Large intestine (tissue), 3 donors: ENCODE results near the gene DNAH17. TPM values are rescaled to one million over a fixed set of nuclear protein-coding genes. Genes with fewer than 3 reads are reported as not detected.

Experiments
- DNase-seq, 2 donors: peaks; one replicate each; pipeline versions ENCODE4 v3.0.0 to v3.0.0-alpha.2; 2013
- H3K27ac ChIP-seq: one replicate; pipeline ENCODE4 v1.5.1; 2013; ENCODE audit warnings: low read length
- H3K27me3 ChIP-seq: 2 replicates; pipeline ENCODE4 v1.6.1; 2013; ENCODE audit warnings: low read length; ENCODE audit not compliant: control insufficient read depth, insufficient read depth
- H3K36me3 ChIP-seq: 2 replicates; pipeline ENCODE4 v1.6.1; 2013; ENCODE audit warnings: low read length; ENCODE audit not compliant: control insufficient read depth, insufficient read depth
- H3K4me1 ChIP-seq: one replicate; pipeline ENCODE4 v1.6.1; 2013; ENCODE audit warnings: low read length; ENCODE audit not compliant: control insufficient read depth, insufficient read depth
- H3K4me3 ChIP-seq: one replicate; pipeline ENCODE4 v1.5.1; 2013; ENCODE audit warnings: low read length
- H3K9me3 ChIP-seq: one replicate; pipeline ENCODE4 v1.6.1; 2013; ENCODE audit warnings: mild to moderate bottlenecking, low read depth, low read length, moderate library complexity; ENCODE audit not compliant: control insufficient read depth
- WGBS: methylation state at CpG from one replicate; pipeline ENCODE4 v1.1.5; 2013; ENCODE audit warnings: low lambda C conversion rate; ENCODE audit not compliant: insufficient coverage; 5-methylcytosine and 5-hydroxymethylcytosine counted together
- polyA plus RNA-seq: library from polyadenylated mRNA; unstranded; fragments of 120-200 nt; gene quantifications from one replicate; pipeline ENCODE4 v1.2.1, GENCODE V29; 2013

Gene DNAH17
- polyA plus RNA-seq, 1 donor, result 4.4 TPM

DNA sequence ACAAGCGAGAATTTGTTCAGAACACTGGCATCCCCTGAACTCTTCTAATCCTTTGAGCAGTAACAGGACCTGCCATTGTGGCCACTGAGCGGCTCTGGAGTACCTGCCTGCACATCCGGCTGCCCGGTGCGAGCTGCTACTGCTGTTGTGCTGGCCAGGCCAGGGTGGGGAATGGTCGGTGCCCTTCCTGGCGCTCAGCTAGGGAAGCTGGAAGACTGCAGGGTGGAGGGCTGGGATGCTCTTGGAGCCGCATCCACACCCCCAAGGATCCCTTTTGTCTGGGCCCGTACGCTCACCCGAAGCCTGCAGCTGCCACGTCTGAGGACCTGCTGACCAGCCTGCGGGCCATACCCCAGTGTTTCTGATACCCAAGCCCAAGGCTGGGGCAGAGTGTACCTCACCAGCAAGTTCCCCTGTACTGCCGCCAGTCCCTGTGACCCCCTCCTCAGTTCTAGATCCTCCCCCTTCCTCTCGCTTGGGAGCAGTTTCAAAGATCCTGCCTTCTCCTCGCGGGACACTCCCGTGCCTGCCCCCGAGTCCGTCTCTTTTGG lies 149.1 kb downstream of the DNAH17 start:
- Histone ChIP-seq H3K9me3 (no peaks in the 10 kb centered on the region), H3K4me3 (no peak overlapping the region), H3K27me3 (no peaks in the 10 kb centered on the region), H3K36me3 (peaks cover 44% of the 10 kb centered on the region), H3K27ac (no peak overlapping the region), H3K4me1 (no peaks in the 10 kb centered on the region)
- DNase-seq, result no peak
- no CpG with 5 or more reads among the region's 20 CpGs for WGBS

DNA sequence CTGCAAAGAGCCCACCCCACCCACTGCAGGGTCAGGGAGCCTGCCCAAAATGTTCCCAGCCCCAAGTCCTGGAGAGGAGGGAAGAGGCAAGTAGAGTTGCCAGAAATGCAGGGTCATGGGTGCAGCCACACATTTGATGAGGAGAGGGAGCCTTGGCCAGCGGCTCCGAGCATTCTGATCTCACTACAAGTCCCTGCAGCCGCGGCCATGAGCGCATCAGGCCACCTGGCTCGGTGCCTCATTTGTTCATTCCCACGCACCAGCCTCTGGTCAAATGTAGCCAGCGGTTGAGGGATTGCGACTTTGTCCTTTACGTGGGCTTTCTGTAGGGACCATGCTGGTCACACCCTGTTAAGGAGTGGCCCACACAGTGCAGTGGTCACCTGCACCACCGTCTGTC lies 150.1 kb downstream of the DNAH17 start:
- Histone ChIP-seq H3K4me3 (no peak overlapping the region), H3K4me1 (no peaks in the 10 kb centered on the region), H3K36me3 (peaks cover 47% of the 10 kb centered on the region), H3K27me3 (no peaks in the 10 kb centered on the region), H3K27ac (no peak overlapping the region), H3K9me3 (no peaks in the 10 kb centered on the region)
- WGBS, result no CpG with 5 or more reads among the region's 11 CpGs
- DNase-seq, result no peak

DNA sequence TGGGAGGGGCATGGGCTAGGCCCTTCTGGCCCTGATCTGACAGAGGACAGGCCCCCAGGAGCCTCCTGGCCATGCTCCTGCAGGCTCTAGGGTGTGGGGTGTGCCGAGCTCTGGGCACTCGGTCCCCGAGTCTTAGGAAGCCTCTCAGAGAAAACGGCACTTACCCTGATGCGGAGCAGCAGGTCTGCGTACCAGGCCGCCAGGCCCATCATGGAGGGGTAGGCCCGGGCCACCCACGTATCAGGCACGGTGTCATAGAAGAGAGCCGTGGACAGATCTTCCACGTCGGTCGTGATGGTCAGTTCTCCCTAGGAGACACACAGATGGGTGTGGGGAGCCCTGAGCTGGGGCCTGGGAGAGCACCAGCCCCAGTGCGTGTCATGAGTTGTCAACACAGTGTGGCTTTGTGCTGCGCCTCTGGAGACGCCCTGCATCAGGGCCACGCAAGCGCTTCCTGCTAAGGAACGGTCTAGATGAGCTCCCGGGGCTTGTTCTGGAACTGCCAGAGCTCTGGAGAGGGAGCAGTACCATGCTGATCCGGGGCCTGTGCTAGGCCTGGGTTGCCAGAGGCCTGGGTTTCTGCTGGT lies 150.8 kb downstream of the DNAH17 start:
- no CpG with 5 or more reads among the region's 22 CpGs for WGBS
- H3K9me3 ChIP-seq, result no peaks in the 10 kb centered on the region
- DNase-seq, result no peak
- H3K4me1 ChIP-seq, result peaks cover 6% of the 10 kb centered on the region
- no peak overlapping the region for H3K27ac ChIP-seq
- H3K27me3 ChIP-seq, result no peaks in the 10 kb centered on the region
- H3K4me3 ChIP-seq, result no peak overlapping the region
- peaks cover 47% of the 10 kb centered on the region for H3K36me3 ChIP-seq

DNA sequence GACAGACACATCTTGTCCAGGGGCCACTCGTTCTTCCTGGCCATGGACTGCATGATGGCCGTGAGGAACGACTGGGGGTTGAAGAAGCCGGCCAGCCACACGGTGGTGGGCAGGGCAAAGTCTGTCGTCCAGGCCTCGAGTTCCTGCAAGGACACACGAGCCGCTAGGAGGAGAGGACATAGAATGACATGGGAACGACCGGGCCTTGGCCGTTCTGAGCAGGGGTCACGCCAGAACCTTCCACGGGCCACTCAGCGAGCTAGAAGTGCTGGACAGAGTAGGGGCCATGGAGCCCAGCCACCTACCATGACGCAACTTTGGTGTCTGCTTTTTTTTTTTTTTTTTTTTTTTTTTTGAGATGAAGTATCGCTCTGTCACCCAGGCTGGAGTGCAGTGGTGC lies 151.8 kb downstream of the DNAH17 start:
- WGBS, result no CpG with 5 or more reads among the region's 17 CpGs
- Histone ChIP-seq H3K27me3 (no peaks in the 10 kb centered on the region), H3K27ac (no peak overlapping the region), H3K36me3 (peaks cover 49% of the 10 kb centered on the region), H3K4me3 (no peak overlapping the region), H3K4me1 (peaks cover 10% of the 10 kb centered on the region), H3K9me3 (no peaks in the 10 kb centered on the region)
- no peak for DNase-seq

DNA sequence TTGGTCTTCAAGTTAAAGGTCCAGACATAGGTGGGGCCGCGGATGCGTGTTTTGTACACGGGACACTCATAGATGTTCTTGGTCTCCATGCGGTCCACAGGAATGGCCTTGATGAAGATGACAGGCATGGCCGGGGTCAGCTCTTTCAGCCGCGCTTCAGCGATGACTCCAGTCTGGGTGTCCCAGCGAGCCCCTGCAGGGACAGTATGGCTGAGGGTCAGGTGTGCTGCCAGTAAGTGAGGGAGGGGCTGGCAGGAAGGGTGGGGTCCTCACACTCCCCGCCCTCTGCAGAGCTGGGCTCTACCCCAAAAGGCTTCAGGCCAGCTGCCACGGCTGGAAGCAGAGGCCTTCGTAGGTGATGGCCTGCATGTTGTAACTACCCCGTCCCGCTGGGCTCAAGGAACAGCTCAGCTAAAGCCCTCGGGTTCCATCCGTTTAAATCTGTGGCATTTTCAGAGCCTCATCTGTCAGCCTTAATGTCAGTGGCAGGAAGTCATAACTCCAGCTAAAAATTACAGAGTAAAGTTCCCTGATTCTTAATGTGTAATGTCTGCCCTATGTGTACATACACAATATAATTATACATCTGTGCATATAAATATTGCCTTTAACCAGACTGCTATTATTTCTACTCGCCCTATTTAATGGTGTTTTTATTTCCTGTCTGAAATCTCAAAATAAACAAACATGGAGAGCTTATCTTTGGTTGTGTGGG lies 153.1 kb downstream of the DNAH17 start:
- peaks cover 10% of the 10 kb centered on the region for H3K4me1 ChIP-seq
- H3K9me3 ChIP-seq, result no peaks in the 10 kb centered on the region
- H3K27ac ChIP-seq, result no peak overlapping the region
- DNase-seq, result no peak
- H3K27me3 ChIP-seq, result no peaks in the 10 kb centered on the region
- WGBS, result 100% methylated on average over 1 of the region's 18 CpGs
- no peak overlapping the region for H3K4me3 ChIP-seq
- H3K36me3 ChIP-seq, result peaks cover 58% of the 10 kb centered on the region

DNA sequence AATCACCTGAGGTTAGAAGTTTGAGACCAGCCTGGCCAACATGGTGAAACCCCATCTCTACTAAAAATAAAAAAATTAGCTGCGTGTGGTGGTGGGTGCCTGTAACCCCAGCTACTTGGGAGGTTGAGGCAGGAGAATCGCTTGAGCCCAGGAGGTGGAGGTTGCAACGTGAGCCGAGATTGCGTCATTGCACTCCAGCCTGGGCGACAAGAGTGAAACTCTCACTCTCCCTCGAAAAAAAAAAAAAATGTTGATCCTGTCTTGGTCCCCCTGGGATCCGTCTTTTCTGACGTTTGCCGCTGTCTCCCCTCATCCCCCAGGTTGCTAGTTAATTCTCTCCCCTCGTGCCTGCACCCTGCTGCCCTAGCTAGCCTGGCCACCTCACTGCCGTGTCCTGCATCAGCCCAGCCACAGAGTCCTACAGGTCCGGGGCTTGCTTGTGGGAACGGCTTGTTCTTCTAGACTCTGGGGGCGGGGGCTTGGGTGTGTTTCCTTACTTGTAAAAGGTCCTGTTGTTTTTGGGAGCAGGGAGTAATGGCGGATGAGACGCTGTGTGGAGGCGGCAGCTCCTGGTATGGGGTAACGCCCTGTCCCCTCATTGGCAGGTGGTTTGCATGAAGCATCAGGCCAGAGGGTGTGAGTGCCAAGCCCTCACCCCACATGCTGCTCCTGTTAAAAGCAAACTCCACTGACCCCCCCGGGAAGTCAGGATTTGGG lies 154.2 kb downstream of the DNAH17 start:
- DNase-seq, result no peak
- no peaks in the 10 kb centered on the region for H3K9me3 ChIP-seq
- H3K27me3 ChIP-seq, result no peaks in the 10 kb centered on the region
- no peak overlapping the region for H3K4me3 ChIP-seq
- H3K4me1 ChIP-seq, result peaks cover 10% of the 10 kb centered on the region
- peaks cover 55% of the 10 kb centered on the region for H3K36me3 ChIP-seq
- no peak overlapping the region for H3K27ac ChIP-seq
- WGBS, result 90% methylated on average over 2 of the region's 20 CpGs

DNA sequence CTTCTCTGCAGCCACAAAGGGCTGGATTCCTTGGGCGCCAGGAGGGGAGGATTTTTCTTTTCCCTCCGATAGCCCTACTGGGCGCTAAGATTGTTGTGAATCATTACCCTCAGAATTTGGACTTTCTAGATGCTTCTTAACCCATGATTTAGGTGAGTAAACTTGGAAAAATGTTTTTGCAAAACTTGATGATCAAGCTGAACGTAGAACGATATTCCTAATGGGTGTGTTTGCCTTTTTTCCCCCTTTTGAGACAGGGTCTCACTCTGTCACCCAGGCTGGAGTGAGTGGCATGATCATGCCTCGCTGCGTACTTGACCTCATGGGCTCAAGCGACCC lies 155.0 kb downstream of the DNAH17 start:
- Histone ChIP-seq H3K36me3 (peaks cover 57% of the 10 kb centered on the region), H3K9me3 (no peaks in the 10 kb centered on the region)
- DNase-seq, result no peak

DNA sequence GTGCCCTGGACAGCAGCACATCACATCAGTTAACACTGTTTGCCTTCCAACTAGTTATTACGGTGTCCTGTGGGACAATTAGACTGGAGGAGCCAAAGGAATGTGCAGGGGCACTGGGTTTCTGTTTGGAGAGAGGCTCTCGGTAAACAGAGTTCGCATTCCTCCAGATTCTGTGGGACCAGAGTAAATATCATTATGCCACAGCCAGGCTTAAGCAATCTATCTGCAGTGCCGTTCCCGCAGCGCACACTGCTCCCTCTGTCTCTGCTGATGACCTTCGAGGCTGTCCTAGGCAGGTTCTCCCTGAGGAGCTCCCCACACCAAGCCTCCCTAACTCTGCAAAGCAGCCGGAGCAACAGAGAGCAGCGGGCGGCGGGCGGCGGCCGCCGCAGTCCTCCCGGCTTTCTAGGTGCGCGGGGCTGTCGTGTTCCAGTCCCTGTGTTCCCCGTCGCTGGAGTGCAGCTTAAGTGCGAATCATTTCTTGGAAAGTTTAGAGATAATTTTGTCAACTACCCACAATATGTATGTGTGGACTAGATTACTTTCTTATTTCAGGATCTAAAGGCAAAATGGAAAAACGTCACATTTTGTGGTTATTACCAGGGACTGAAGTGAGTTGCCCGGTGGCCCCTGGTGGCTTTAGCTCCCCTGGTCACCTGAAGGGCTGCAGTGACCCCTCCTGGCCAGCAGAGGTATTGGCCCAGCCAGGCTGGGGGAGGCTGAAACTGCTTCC lies 155.5 kb downstream of the DNAH17 start:
- Histone ChIP-seq H3K27ac (peak overlapping the region; percentile 56), H3K4me3 (no peak overlapping the region), H3K27me3 (no peaks in the 10 kb centered on the region), H3K36me3 (peaks cover 53% of the 10 kb centered on the region), H3K4me1 (peaks cover 20% of the 10 kb centered on the region), H3K9me3 (no peaks in the 10 kb centered on the region)
- 0% methylated on average over 1 of the region's 24 CpGs for WGBS
- DNase-seq, result peak; percentile 66 to 71

More for the DNA sequence above, 155.0 kb downstream of the DNAH17 start:
- WGBS, result no CpG with 5 or more reads among the region's 8 CpGs
- peaks cover 15% of the 10 kb centered on the region for H3K4me1 ChIP-seq
- no peak overlapping the region for H3K27ac ChIP-seq
- H3K4me3 ChIP-seq, result no peak overlapping the region
- H3K27me3 ChIP-seq, result no peaks in the 10 kb centered on the region

DNA sequence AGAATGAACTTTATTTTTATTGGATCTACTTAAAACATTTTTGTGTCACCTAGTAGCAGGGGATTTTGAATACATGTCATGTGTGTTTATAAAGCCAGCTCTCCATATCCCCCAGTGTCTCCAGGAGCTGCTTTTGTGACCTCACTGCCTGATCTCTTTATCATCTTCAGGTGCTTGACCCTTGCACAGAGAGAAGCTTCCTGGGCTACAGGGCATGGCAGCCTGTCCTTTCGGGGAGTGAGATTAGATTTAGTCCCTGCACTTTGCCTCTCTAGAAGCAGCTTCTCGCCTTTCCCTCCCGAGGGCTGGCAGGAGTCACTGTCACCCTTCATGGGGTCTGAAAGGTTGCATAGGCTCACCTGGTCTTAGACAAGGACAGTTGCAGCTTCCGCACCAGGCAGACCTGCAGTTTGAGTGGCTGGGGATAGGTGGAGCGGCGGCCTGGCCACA lies 156.1 kb downstream of the DNAH17 start:
- H3K27ac ChIP-seq, result peak overlapping the region; percentile 56
- peaks cover 26% of the 10 kb centered on the region for H3K4me1 ChIP-seq
- WGBS, result no CpG with 5 or more reads among the region's 6 CpGs
- no peaks in the 10 kb centered on the region for H3K9me3 ChIP-seq
- no peak overlapping the region for H3K4me3 ChIP-seq
- H3K36me3 ChIP-seq, result peaks cover 49% of the 10 kb centered on the region
- DNase-seq, result peak in 1 of 2 donors; percentile 66
- no peaks in the 10 kb centered on the region for H3K27me3 ChIP-seq
